Spleen (tissue), 11 donors: Measurements from ENCODE around the gene RGS10. TPM values are rescaled to one million over a fixed set of nuclear protein-coding genes. Genes with fewer than 3 reads are reported as not detected.

Experiments used
- DNase-seq: peaks from one replicate; pipeline ENCODE4 v3.0.0-alpha.2; 2020
- H3K27ac ChIP-seq, 8 donors: fragments of 200-600 bp; sonication (generic) in 7 of 8; 1 replicate in 4 of 8; 2 replicates in 4 of 8; pipeline versions ENCODE4 v1.5.0 to v1.8.0; 2016 to 2021; ENCODE audit warnings: inconsistent platforms in 4 of 8, mild to moderate bottlenecking in 4 of 8, moderate library complexity in 1 of 8
- H3K27me3 ChIP-seq, 7 donors: fragments of 200-600 bp; sonication (generic) in 6 of 7; replicated peaks in 1 of 7; 1 replicate in 4 of 7; 2 replicates in 3 of 7; pipeline versions ENCODE4 v1.5.0 to v1.8.0; 2016 to 2021; ENCODE audit warnings: inconsistent platforms in 3 of 7, mild to moderate bottlenecking in 1 of 7
- H3K36me3 ChIP-seq, 6 donors: fragments of 200-600 bp; sonication (generic) in 5 of 6; 1 replicate in 4 of 6; 2 replicates in 2 of 6; pipeline versions ENCODE4 v1.5.0 to v1.8.0; 2016 to 2021; ENCODE audit warnings: inconsistent platforms in 2 of 6
- H3K4me1 ChIP-seq, 6 donors: fragments of 200-600 bp; sonication (generic) in 5 of 6; 1 replicate in 3 of 6; 2 replicates in 3 of 6; pipeline versions ENCODE4 v1.5.0 to v1.8.0; 2016 to 2021; ENCODE audit warnings: inconsistent platforms in 3 of 6
- H3K4me3 ChIP-seq, 8 donors: fragments of 200-600 bp; sonication (generic) in 7 of 8; 1 replicate in 4 of 8; 2 replicates in 4 of 8; pipeline versions ENCODE4 v1.5.0 to v1.8.0; 2016 to 2021; ENCODE audit warnings: inconsistent platforms in 4 of 8, mild to moderate bottlenecking in 4 of 8, moderate library complexity in 2 of 8
- H3K9me3 ChIP-seq, 8 donors: fragments of 200-600 bp; sonication (generic) in 7 of 8; 1 replicate in 4 of 8; 2 replicates in 4 of 8; pipeline versions ENCODE4 v1.5.0 to v1.8.0; 2016 to 2021; ENCODE audit warnings: inconsistent platforms in 4 of 8
- CTCF ChIP-seq, 11 experiments: fragments of 200-600 bp in 7 of 11; fragments of 450-650 bp in 4 of 11; sonication (generic) in 4 of 11; IDR thresholded peaks in 8 of 11; conservative IDR thresholded peaks in 3 of 11; 1 replicate in 7 of 11; 2 replicates in 4 of 11; pipeline versions ENCODE4 v1.4.0 to v1.8.0; 2016 to 2021; ENCODE audit warnings: antibody characterized with exemption in 11 of 11, inconsistent platforms in 4 of 11, mild to moderate bottlenecking in 1 of 11
- POLR2A ChIP-seq, 3 donors: fragments of 450-650 bp; IDR thresholded peaks; one replicate each; pipeline ENCODE4 v1.5.1; 2017; ENCODE audit warnings: antibody characterized with exemption in 3 of 3, mild to moderate bottlenecking in 1 of 3
- POLR2AphosphoS5 ChIP-seq, 3 donors: sonication (generic); formaldehyde crosslinking; IDR thresholded peaks; one replicate each; pipeline ENCODE4 v1.5.1; 2017; ENCODE audit warnings: antibody characterized with exemption in 3 of 3
- WGBS, 5 donors: extraction: QIAGEN DNeasy Blood & Tissue Kit in 3 of 5; methylation state at CpG; one replicate each; pipeline versions ENCODE4 v1.1.5 to v1.1.7; 2013 to 2018; 5-methylcytosine and 5-hydroxymethylcytosine counted together
- intact Hi-C: fragments of 100-400 bp; cut with DNase I; formaldehyde crosslinking; loops from one replicate; pipeline ENCODE4 v1.15.0; 2023; ENCODE audit warnings: low total_unique reads
- polyA plus RNA-seq, 3 donors: library from polyadenylated mRNA; stranded (reverse); fragments of 200-250 nt; gene quantifications; one replicate each; pipeline ENCODE4 v1.2.1, GENCODE V29; 2013
- total RNA-seq, 7 donors: library from RNA; depleted of rRNA in 3 of 7; stranded (reverse); fragments of >200 nt in 3 of 7; fragmentation: NEBNext Ultra II Directional in 4 of 7; extraction: Animal tissue kit (Norgen Biotek cat#: 25700) in 4 of 7; gene quantifications; one replicate each; pipeline versions ENCODE4 v1.1.0 to v1.2.1, GENCODE V29; 2016 to 2021
- donor health status: healthy with polysubstance abuse.
- donor health status: DM: no; HTN: no; CAD: no; lungs with moderate emphysema.
- donor health status: DM: no; HTN: no; CAD: no.
- donor health status: Bipolar disorder and iron deficiency.
- donor health status: healthy.
- donor health status: DM: no; HTN: no; CAD: no.
- donor health status: DM: yes; HTN: yes; CAD: no.

RGS10 gene
- total and polyA plus RNA-seq, 10 donors: 29.1 to 127 (median 49.6) TPM

- Histone ChIP-seq H3K9me3 (no peaks in the 10 kb centered on the region), H3K27me3 (no peaks in the 10 kb centered on the region), H3K4me3 (peak overlapping the region in 1 of 8 donors; percentile 23), H3K36me3 (peaks cover 0 to 35% (median 2%) of the 10 kb centered on the region in 6 donors), H3K4me1 (peaks cover 6 to 61% (median 26%) of the 10 kb centered on the region in 6 donors), H3K27ac (peak overlapping the region in 7 of 8 donors; percentile 22 to 87 (median 65))
- intact Hi-C loops: no loop called here
- peak; percentile 78 for DNase-seq
- TF ChIP-seq POLR2AphosphoS5 (IDR thresholded peaks at IDR 0.05) (no peak), POLR2A (IDR thresholded peaks at IDR 0.05) (no peak), CTCF (IDR thresholded peaks at IDR 0.05 in 8 of 11, conservative IDR thresholded peaks at IDR 0.05 in 3 of 11) (no peak)
- WGBS, 5 donors: 49 to 57% (median 51%) methylated on average over 18 to 19 of the region's 19 CpGs
Measured at GRCh38 chr10:119502618-119503155, 39.8 kb downstream of the RGS10 start.

- Histone ChIP-seq H3K4me1 (peaks cover 6 to 61% (median 26%) of the 10 kb centered on the region in 6 donors), H3K36me3 (peaks cover 0 to 35% (median 2%) of the 10 kb centered on the region in 6 donors), H3K4me3 (peak overlapping the region in 1 of 8 donors; percentile 23), H3K27ac (peak overlapping the region in 6 of 8 donors; percentile 47 to 87 (median 70)), H3K9me3 (no peaks in the 10 kb centered on the region), H3K27me3 (no peaks in the 10 kb centered on the region)
- peak; percentile 89 for DNase-seq
- TF ChIP-seq POLR2AphosphoS5 (IDR thresholded peaks at IDR 0.05) (peak; percentile 47 to 75 (median 71)), POLR2A (IDR thresholded peaks at IDR 0.05) (no peak), CTCF (IDR thresholded peaks at IDR 0.05 in 8 of 11, conservative IDR thresholded peaks at IDR 0.05 in 3 of 11) (no peak)
- intact Hi-C loops: no loop called here
- WGBS, 5 donors: 22 to 52% (median 34%) methylated on average over 12 of the region's 12 CpGs
Measured at GRCh38 chr10:119502209-119502608, 40.3 kb downstream of the RGS10 start.

- intact Hi-C loops: no loop called here
- 59 to 82% (median 79%) methylated on average over 2 of the region's 2 CpGs for WGBS, 5 donors
- no peaks in the 10 kb centered on the region for H3K27me3 ChIP-seq
- no peaks in the 10 kb centered on the region for H3K9me3 ChIP-seq
- peaks cover 6 to 61% (median 26%) of the 10 kb centered on the region in 6 donors for H3K4me1 ChIP-seq
- H3K27ac ChIP-seq: peak overlapping the region in 6 of 8 donors; percentile 47 to 87 (median 70)
- TF ChIP-seq POLR2AphosphoS5 (IDR thresholded peaks at IDR 0.05) (no peak), CTCF (IDR thresholded peaks at IDR 0.05 in 8 of 11, conservative IDR thresholded peaks at IDR 0.05 in 3 of 11) (no peak), POLR2A (IDR thresholded peaks at IDR 0.05) (no peak)
- H3K4me3 ChIP-seq: no peak overlapping the region
- peak; percentile 30 for DNase-seq
- peaks cover 0 to 35% (median 2%) of the 10 kb centered on the region in 6 donors for H3K36me3 ChIP-seq
Measured at GRCh38 chr10:119501690-119502089, 40.8 kb downstream of the RGS10 start.

- DNase-seq: peak; percentile 54
- Histone ChIP-seq H3K27me3 (no peaks in the 10 kb centered on the region), H3K9me3 (no peaks in the 10 kb centered on the region), H3K36me3 (peaks cover 0 to 30% (median 2%) of the 10 kb centered on the region in 6 donors), H3K4me3 (no peak overlapping the region), H3K27ac (peak overlapping the region in 3 of 8 donors; percentile 74 to 87 (median 78)), H3K4me1 (peaks cover 6 to 61% (median 26%) of the 10 kb centered on the region in 6 donors)
- TF ChIP-seq POLR2A (IDR thresholded peaks at IDR 0.05): no peak
- no peak for TF ChIP-seq CTCF (IDR thresholded peaks at IDR 0.05 in 8 of 11, conservative IDR thresholded peaks at IDR 0.05 in 3 of 11)
- TF ChIP-seq POLR2AphosphoS5 (IDR thresholded peaks at IDR 0.05): no peak
- intact Hi-C loops: no loop called here
- WGBS, 5 donors: 77 to 91% (median 85%) methylated on average over 6 of the region's 6 CpGs
Measured at GRCh38 chr10:119500821-119501220, 41.7 kb downstream of the RGS10 start.
